Mesodermal cell (in vitro differentiated cells): Measurements from ENCODE around the gene ACOT13.
"Not testable (repeated sequence)": the region's sequence is repeated elsewhere in the genome, so short reads cannot be mapped to it uniquely, and the experiment has no call there.

ENCODE experiments used
- H3K27ac ChIP-seq: 2 replicates; pipeline ENCODE4 v1.7.0; 2013; ENCODE audit warnings: mild to moderate bottlenecking, low read depth, low read length, moderate library complexity; ENCODE audit not compliant: severe bottlenecking
- H3K36me3 ChIP-seq: 2 replicates; pipeline ENCODE4 v1.7.1; 2013; ENCODE audit warnings: mild to moderate bottlenecking, low read length, moderate library complexity; ENCODE audit not compliant: control insufficient read depth, insufficient read depth
- H3K4me1 ChIP-seq: one replicate; pipeline ENCODE4 v1.7.1; 2013; ENCODE audit warnings: mild to moderate bottlenecking, low read length; ENCODE audit not compliant: insufficient read depth, control insufficient read depth, poor library complexity, severe bottlenecking
- H3K4me3 ChIP-seq: 2 replicates; pipeline ENCODE4 v1.7.0; 2013; ENCODE audit warnings: low read length, control low read depth, mild to moderate bottlenecking; ENCODE audit not compliant: insufficient read depth, poor library complexity, severe bottlenecking; ENCODE audit errors: extremely low read depth
- H3K9me3 ChIP-seq: 2 replicates; pipeline ENCODE4 v1.7.1; 2013; ENCODE audit warnings: mild to moderate bottlenecking, low read length, moderate library complexity; ENCODE audit not compliant: control insufficient read depth
- WGBS, 2 experiments: methylation state at CpG; one replicate each; pipeline ENCODE4 v1.1.5; 2013; ENCODE audit warnings: missing lambda C conversion rate in 2 of 2; ENCODE audit not compliant: insufficient coverage in 2 of 2; 5-methylcytosine and 5-hydroxymethylcytosine counted together

The ACOT13 gene

GRCh38 chr6:24709014-24709711, 42.3 kb downstream of the ACOT13 start:
- no peak overlapping the region for H3K27ac ChIP-seq
- peaks cover 95% of the 10 kb centered on the region for H3K36me3 ChIP-seq
- H3K4me3 ChIP-seq: no peak overlapping the region
- H3K9me3 ChIP-seq: no peaks in the 10 kb centered on the region
- WGBS, 2 experiments: no CpG with 5 or more reads among the region's 4 CpGs
- no peaks in the 10 kb centered on the region for H3K4me1 ChIP-seq

DNA sequence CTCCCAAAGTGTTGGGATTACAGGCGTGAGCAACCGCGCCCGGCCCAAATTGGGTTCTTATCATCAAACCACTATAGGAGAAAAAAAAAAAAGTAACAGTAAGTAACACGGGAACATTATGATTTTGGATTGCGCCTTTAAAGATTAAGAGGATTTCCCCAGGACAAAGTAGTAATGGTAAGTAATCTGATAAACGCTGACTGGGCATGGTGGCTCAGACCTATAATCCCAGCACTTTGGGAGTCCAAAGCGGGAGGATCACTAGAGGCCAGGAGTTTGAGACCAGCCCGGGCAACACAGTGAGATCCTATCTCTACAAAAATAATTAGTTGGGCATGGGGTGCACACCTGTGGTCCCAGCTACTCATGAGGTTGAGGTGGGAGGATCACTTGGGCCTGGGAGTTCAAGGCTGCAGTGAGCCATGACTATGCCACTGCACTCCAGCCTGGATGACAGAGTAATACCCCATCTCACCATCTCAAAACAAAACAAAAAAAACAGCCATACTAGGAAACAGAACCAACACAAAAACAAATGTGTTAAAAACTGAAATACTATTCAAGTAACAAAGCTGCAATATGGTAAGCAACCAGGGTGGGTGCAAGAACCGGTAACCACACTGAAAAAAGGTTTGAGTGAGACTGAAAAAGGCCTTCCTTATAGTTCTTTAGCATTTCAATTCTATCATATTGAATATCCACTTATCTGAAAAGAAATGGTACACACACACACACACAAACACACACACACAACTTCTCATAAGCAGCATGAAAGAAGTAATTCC, 43.8 kb downstream of the ACOT13 start:
- Histone ChIP-seq H3K27ac (no peak overlapping the region), H3K9me3 (no peaks in the 10 kb centered on the region), H3K4me1 (no peaks in the 10 kb centered on the region), H3K36me3 (peaks cover 96% of the 10 kb centered on the region), H3K4me3 (no peak overlapping the region)
- WGBS, 2 experiments: 94 to 100% methylated on average over 3 to 5 of the region's 10 CpGs

- not testable (repeated sequence) for H3K27ac ChIP-seq, H3K4me1 ChIP-seq, H3K9me3 ChIP-seq
- Histone ChIP-seq H3K4me3 (peak overlapping the region; percentile 100), H3K36me3 (peaks cover 72% of the 10 kb centered on the region)
- WGBS, 2 experiments: 95 to 98% methylated on average over 4 to 6 of the region's 7 CpGs
These were observed 49.8 kb downstream of the ACOT13 start for GRCh38 chr6:24716602-24717148.

- Histone ChIP-seq H3K27ac (no peak overlapping the region), H3K4me1 (no peaks in the 10 kb centered on the region), H3K36me3 (peaks cover 56% of the 10 kb centered on the region), H3K4me3 (peak overlapping the region; percentile 100), H3K9me3 (no peaks in the 10 kb centered on the region)
- 7 to 37% methylated on average over 3 of the region's 8 CpGs for WGBS, 2 experiments
These were observed 51.7 kb downstream of the ACOT13 start for GRCh38 chr6:24718449-24719124.

DNA sequence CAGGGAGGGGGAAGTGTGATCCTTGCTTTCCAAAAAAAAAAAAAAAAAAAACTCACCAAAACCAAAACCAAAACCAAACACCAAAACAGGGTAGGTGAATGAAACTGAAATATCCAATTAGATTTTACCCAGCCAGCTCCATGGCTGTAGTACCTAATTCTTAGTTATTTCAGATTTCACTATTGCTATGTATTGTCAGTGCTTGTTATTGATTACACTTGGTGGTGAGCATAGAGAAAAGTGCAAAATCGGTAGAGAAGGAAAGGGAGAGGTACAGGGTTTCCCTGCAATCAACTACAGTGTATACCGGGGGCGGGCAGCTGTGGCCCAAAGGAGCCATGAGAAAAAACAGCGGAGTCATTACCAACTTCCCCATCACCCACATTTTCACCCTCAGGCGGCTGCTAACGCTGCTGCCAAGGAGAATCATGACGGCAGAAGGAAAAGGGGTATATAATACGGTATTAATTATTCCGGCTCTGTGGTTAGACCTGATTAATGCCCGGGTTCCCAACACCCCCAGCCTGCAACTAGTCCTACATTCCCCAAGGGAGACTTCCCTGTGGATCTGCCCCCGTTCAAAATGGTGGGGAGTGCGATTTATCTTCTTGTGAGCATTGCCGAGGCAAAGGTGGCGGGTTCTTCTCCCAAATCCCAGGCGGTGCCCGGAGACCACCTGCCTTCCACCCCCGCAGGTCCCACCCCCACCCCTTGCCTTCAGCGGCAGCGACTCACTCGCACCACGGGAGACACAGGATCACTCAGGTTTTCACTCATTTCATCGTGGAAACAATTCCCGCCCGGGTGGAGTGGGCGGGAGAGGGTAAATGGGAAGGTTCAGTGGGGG, 52.5 kb downstream of the ACOT13 start, which contains the start of gene C6orf62:
TSS of gene C6orf62 (minus strand) at position 30 of the 847 bp plus-strand sequence. CDS start 486 bp downstream, outside the sequence.
- Histone ChIP-seq H3K4me3 (peak within 1 kb of the TSS; percentile 100), H3K36me3 (peaks cover 48% of the 10 kb centered on the region), H3K27ac (peak within 1 kb of the TSS; percentile 100), H3K9me3 (no peaks in the 10 kb centered on the region), H3K4me1 (no peaks in the 10 kb centered on the region)
- 0% methylated on average over 2 of the region's 25 CpGs; no CpG with 5 or more reads in 1 of the 2 experiments for WGBS, 2 experiments

GRCh38 chr6:24720131-24720603, 53.3 kb downstream of the ACOT13 start:
- Histone ChIP-seq H3K36me3 (peaks cover 40% of the 10 kb centered on the region), H3K27ac (peak overlapping the region; percentile 100), H3K4me1 (no peaks in the 10 kb centered on the region), H3K4me3 (peak overlapping the region; percentile 100), H3K9me3 (no peaks in the 10 kb centered on the region)
- WGBS, 2 experiments: 1% methylated on average over 25 of the region's 39 CpGs

- 0 to 1% methylated on average over 39 to 41 of the region's 60 CpGs for WGBS, 2 experiments
- H3K27ac ChIP-seq: peak overlapping the region; percentile 100
- no peaks in the 10 kb centered on the region for H3K4me1 ChIP-seq
- H3K4me3 ChIP-seq: peak overlapping the region; percentile 100
- peaks cover 34% of the 10 kb centered on the region for H3K36me3 ChIP-seq
- no peaks in the 10 kb centered on the region for H3K9me3 ChIP-seq
These were observed 54.0 kb downstream of the ACOT13 start for GRCh38 chr6:24720604-24721460.

DNA sequence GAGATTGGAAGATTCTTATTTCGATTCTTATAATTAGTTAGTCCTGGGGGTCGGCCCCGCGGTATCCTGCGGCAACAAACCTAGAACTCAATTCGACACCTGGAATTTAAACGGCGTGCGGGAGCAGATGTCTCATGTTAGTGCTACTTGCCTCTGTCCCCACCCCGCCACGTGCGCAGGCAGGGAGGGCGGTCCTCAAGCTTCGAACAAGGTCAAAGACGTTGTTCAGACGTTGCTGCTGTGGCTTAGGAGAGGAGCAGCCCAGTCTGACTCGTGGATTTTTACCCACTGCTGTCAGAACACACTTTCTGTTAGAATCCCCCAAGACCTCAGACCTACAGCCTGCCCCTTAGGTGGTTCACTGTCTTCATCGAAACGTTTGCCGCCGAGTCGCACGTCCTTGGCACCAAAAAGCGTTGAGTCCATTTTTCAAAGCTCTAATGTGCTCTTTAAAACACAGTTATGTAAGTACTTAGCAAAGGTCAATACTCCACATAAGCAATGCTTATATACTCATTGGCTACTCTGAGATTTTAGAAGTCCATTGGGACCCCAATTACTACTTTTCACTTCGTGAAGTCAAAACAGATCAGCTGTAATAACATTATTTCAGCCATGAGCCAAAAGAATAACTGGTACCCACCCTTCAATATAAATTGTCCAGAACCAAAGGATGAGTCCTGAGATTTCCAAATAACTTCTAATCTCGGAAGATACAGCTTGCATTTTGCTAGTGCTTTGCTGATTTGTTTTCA, 54.8 kb downstream of the ACOT13 start:
- no peaks in the 10 kb centered on the region for H3K9me3 ChIP-seq
- peak overlapping the region; percentile 53 for H3K4me3 ChIP-seq
- peaks cover 26% of the 10 kb centered on the region for H3K36me3 ChIP-seq
- WGBS, 2 experiments: 27 to 36% methylated on average over 17 to 24 of the region's 26 CpGs
- H3K27ac ChIP-seq: peak overlapping the region; percentile 100
- no peaks in the 10 kb centered on the region for H3K4me1 ChIP-seq

GRCh38 chr6:24723270-24723669, 56.4 kb downstream of the ACOT13 start:
- Histone ChIP-seq H3K36me3 (peaks cover 13% of the 10 kb centered on the region), H3K9me3 (no peaks in the 10 kb centered on the region), H3K4me1 (no peaks in the 10 kb centered on the region), H3K27ac (no peak overlapping the region), H3K4me3 (no peak overlapping the region)
- WGBS, 2 experiments: 92 to 100% methylated on average over 1 to 2 of the region's 3 CpGs
